K562 (cell line): ENCODE data around the gene SIGLEC5. TPM values are rescaled to one million over a fixed set of nuclear protein-coding genes. Genes with fewer than 3 reads are reported as not detected.

ENCODE experiments used
- ARHGAP35 ChIP-seq: fragments of 450-650 bp; IDR thresholded peaks from 2 replicates; pipeline ENCODE4 v1.6.1; 2018; ENCODE audit not compliant: partially characterized antibody
- BRD4 ChIP-seq: fragments of 200-600 bp; sonication (generic); IDR thresholded peaks from 2 replicates; pipeline ENCODE4 v1.6.1; 2017; ENCODE audit warnings: inconsistent platforms
- CEBPB ChIP-seq: fragments of 450-650 bp; IDR thresholded peaks from 2 replicates; pipeline ENCODE4 v1.6.1; 2016; ENCODE audit warnings: missing genetic modification characterization, missing compliant biosample characterization
- CHD1 ChIP-seq: fragments of 200-600 bp; sonication (generic); IDR thresholded peaks from one replicate; pipeline ENCODE4 v1.6.1; 2012; ENCODE audit warnings: mild to moderate bottlenecking, moderate library complexity, low read length, inconsistent platforms
- CHD2 ChIP-seq: IDR thresholded peaks from 2 replicates; pipeline ENCODE4 v1.6.1; 2011; ENCODE audit warnings: low read depth, low read length
- EZH2 ChIP-seq: IDR thresholded peaks from 2 replicates; pipeline ENCODE4 v1.6.1; 2012; ENCODE audit warnings: low read depth, mild to moderate bottlenecking, inconsistent platforms, low read length, borderline replicate concordance
- HDAC1 ChIP-seq, 2 experiments: fragments of 450-650 bp; IDR thresholded peaks; 2 replicates each; pipeline ENCODE4 v1.6.1; 2016 to 2017; ENCODE audit warnings: inconsistent platforms in 1 of 2, mild to moderate bottlenecking in 1 of 2, moderate library complexity in 1 of 2
- IRF1 ChIP-seq: sonication (generic); formaldehyde crosslinking; IDR thresholded peaks from 2 replicates; pipeline ENCODE4 v1.8.0; 2022; ENCODE audit warnings: missing genetic modification reagents, mild to moderate bottlenecking, borderline replicate concordance
- KDM2B ChIP-seq: fragments of 250-450 bp; sonication (Bioruptor Pico); IDR thresholded peaks from 2 replicates; pipeline ENCODE4 v1.8.0; 2021; ENCODE audit warnings: mild to moderate bottlenecking, moderate library complexity
- KDM5B ChIP-seq: fragments of 200-600 bp; sonication (generic); IDR thresholded peaks from 2 replicates; pipeline ENCODE4 v1.6.1; 2012; ENCODE audit warnings: low read depth, mild to moderate bottlenecking, moderate library complexity, low read length, control low read depth, inconsistent platforms; ENCODE audit not compliant: insufficient replicate concordance
- KLF13 ChIP-seq: fragments of 450-650 bp; IDR thresholded peaks from 2 replicates; pipeline ENCODE4 v1.6.1; 2016; ENCODE audit warnings: missing genetic modification characterization, low read depth, mild to moderate bottlenecking, missing compliant biosample characterization, moderate library complexity, borderline replicate concordance
- MTA3 ChIP-seq: fragments of 450-650 bp; formaldehyde crosslinking; IDR thresholded peaks from 2 replicates; pipeline ENCODE4 v1.6.1; 2017; ENCODE audit warnings: mild to moderate bottlenecking, borderline replicate concordance
- NKRF ChIP-seq: fragments of 450-650 bp; IDR thresholded peaks from 2 replicates; pipeline ENCODE4 v1.6.1; 2016; ENCODE audit warnings: borderline replicate concordance
- PHB2 ChIP-seq: fragments of 450-650 bp; IDR thresholded peaks from 2 replicates; pipeline ENCODE4 v1.6.1; 2017; ENCODE audit warnings: low read depth
- PML ChIP-seq: IDR thresholded peaks from 2 replicates; pipeline ENCODE4 v1.6.1; 2012; ENCODE audit warnings: low read length, inconsistent platforms
- POLR3A ChIP-seq: IDR thresholded peaks from 2 replicates; pipeline ENCODE4 v1.6.1; 2011; ENCODE audit warnings: borderline replicate concordance, mild to moderate bottlenecking, moderate library complexity; ENCODE audit not compliant: insufficient read length, insufficient read depth; ENCODE audit errors: extremely low read depth
- POLR3G ChIP-seq: IDR thresholded peaks from 2 replicates; pipeline ENCODE4 v1.6.1; 2011; ENCODE audit not compliant: insufficient read length, insufficient replicate concordance; ENCODE audit errors: extremely low read depth
- POU5F1 ChIP-seq: fragments of 150-350 bp; IDR thresholded peaks from 2 replicates; pipeline ENCODE4 v1.6.1; 2014; ENCODE audit warnings: borderline replicate concordance, low read length, low read depth, mild to moderate bottlenecking; ENCODE audit not compliant: partially characterized antibody
- RAD21 ChIP-seq, 2 experiments: fragments of 250-450 bp in 1 of 2; fragments of 450-650 bp in 1 of 2; sonication (Bioruptor Pico) in 1 of 2; formaldehyde crosslinking in 1 of 2; IDR thresholded peaks in 1 of 2; conservative IDR thresholded peaks in 1 of 2; 2 replicates each; pipeline versions ENCODE4 v1.4.0 to v1.8.0; 2020 to 2022; ENCODE audit warnings: mild to moderate bottlenecking in 2 of 2, moderate library complexity in 1 of 2
- SNAPC5 ChIP-seq: fragments of 250-450 bp; sonication (Bioruptor Pico); IDR thresholded peaks from 2 replicates; pipeline ENCODE4 v1.8.0; 2021; ENCODE audit warnings: moderate library complexity, mild to moderate bottlenecking, inconsistent platforms
- TRIM25 ChIP-seq: fragments of 450-650 bp; IDR thresholded peaks from 2 replicates; pipeline ENCODE4 v1.7.0; 2016; ENCODE audit warnings: borderline replicate concordance
- ZBTB1 ChIP-seq: sonication (generic); formaldehyde crosslinking; IDR thresholded peaks from 2 replicates; pipeline ENCODE4 v1.8.1; 2023; ENCODE audit warnings: missing genetic modification reagents, low read depth, mild to moderate bottlenecking, borderline replicate concordance
- ZSCAN32 ChIP-seq: fragments of 450-650 bp; formaldehyde crosslinking; IDR thresholded peaks from 2 replicates; pipeline ENCODE4 v1.4.0; 2020; ENCODE audit warnings: mild to moderate bottlenecking, moderate library complexity
- polyA plus RNA-seq, 8 experiments: library from polyadenylated mRNA; depleted of rRNA in 4 of 8; stranded (reverse) in 5 of 8; unstranded in 3 of 8; fragments of >200 nt; fragmentation: Nextera tagmentation in 2 of 8; fragmentation: Illumina TruSeq in 1 of 8; extraction: Ambion mirVana in 2 of 8; extraction: Trizol in 1 of 8; gene quantifications; 2 replicates each; pipeline versions ENCODE4 v1.2.1 to v1.2.3, GENCODE V29; 2011 to 2014; ENCODE audit warnings: inconsistent platforms in 1 of 8, missing spikeins in 1 of 8
- total RNA-seq, 7 experiments: library from RNA; depleted of rRNA in 6 of 7; stranded (reverse); fragments of >200 nt in 6 of 7; fragmentation: Illumina TruSeq in 2 of 7; extraction: Trizol in 2 of 7; gene quantifications; 2 replicates each; pipeline versions ENCODE4 v1.2.1 to v1.2.3, GENCODE V29; 2011 to 2021; ENCODE audit warnings: low replicate concordance in 1 of 7

SIGLEC5 gene
- total and polyA plus RNA-seq, 9 of the 15 experiments (the other 6 are each of a cell fraction or from before 2014, with no cell fraction given): 0.14 TPM; not detected in 8

- TF ChIP-seq ARHGAP35 (no peak), IRF1 (no peak), EZH2 (no peak), HDAC1 (IDR thresholded peaks at IDR 0.05) (peak in 1 of 2 experiments; percentile 71; a peak in 2 of 4 replicates), SNAPC5 (no peak), KDM5B (no peak), POLR3G (no peak), PML (peak; percentile 22; the same call in 1 of the 2 replicates), POLR3A (no peak), POU5F1 (peak; percentile 62), KLF13 (tag) (no peak), CEBPB (no peak), RAD21 (CRISPR knock-in tag; conservative IDR thresholded peaks at IDR 0.05 in 1 of 2, IDR thresholded peaks at IDR 0.05 in 1 of 2) (no peak), MTA3 (peak; percentile 67; the same call in 1 of the 2 replicates), TRIM25 (no peak), NKRF (peak; percentile 71; the same call in 1 of the 2 replicates), PHB2 (no peak), KDM2B (no peak), CHD2 (no peak; the same call in 1 of the 2 replicates), ZBTB1 (CRISPR knock-in tag) (no peak), CHD1 (no peak), ZSCAN32 (CRISPR knock-in tag) (no peak), BRD4 (no peak)
Observed at GRCh38 chr19:51570962-51571575, 59.1 kb downstream of the SIGLEC5 start, which contains the start of gene ZNF175 (continued).
